HL-60/S4 treated with phorbol 12-myristate 13-acetate at 8.2 ng/mL for 4 days and 3 days (cell line): Measurements from ENCODE around the gene FERD3L.

Source experiments
- in situ Hi-C: fragments of 300-500 bp; cut with MboI; formaldehyde crosslinking; loops from 2 replicates; pipeline ENCODE4 v1.15.0; 2022; ENCODE audit warnings: low sequenced_read_pairs

The FERD3L gene

GRCh38 chr7:19117091-19117869 lies 27.9 kb downstream of the FERD3L start, which contains the start of gene TWIST1:
TWIST1 (minus strand) TSS chr7:19117636; CDS start chr7:19117321, 315 bp downstream.
- in situ Hi-C loops: no loop called here

GRCh38 chr7:19116121-19117090 lies 28.8 kb downstream of the FERD3L start:
- in situ Hi-C loops: no loop called here

- in situ Hi-C loops: no loop called here
Observed at GRCh38 chr7:19114551-19114855, 30.7 kb downstream of the FERD3L start.

- in situ Hi-C loops: no loop called here
Observed at GRCh38 chr7:19113855-19114550, 31.2 kb downstream of the FERD3L start.

- in situ Hi-C loops: no loop called here
Observed at GRCh38 chr7:19113002-19113350, 32.2 kb downstream of the FERD3L start.

GRCh38 chr7:19112274-19113001 lies 32.8 kb downstream of the FERD3L start:
- in situ Hi-C loops: no loop called here

- in situ Hi-C loops: no loop called here
Observed at GRCh38 chr7:19111474-19112273, 33.5 kb downstream of the FERD3L start.

- in situ Hi-C loops: no loop called here
Observed at GRCh38 chr7:19110776-19111175, 34.4 kb downstream of the FERD3L start.

- in situ Hi-C loops: no loop called here
Observed at GRCh38 chr7:19110026-19110730, 35.0 kb downstream of the FERD3L start.

- in situ Hi-C loops: no loop called here
Observed at GRCh38 chr7:19109000-19109946, 35.9 kb downstream of the FERD3L start.

- in situ Hi-C loops: no loop called here
Observed at GRCh38 chr7:19107356-19108146, 37.7 kb downstream of the FERD3L start.

GRCh38 chr7:19107081-19107355 lies 38.2 kb downstream of the FERD3L start:
- in situ Hi-C loops: no loop called here

GRCh38 chr7:19106241-19107080 lies 38.8 kb downstream of the FERD3L start:
- in situ Hi-C loops: no loop called here

GRCh38 chr7:19105546-19105945 lies 39.7 kb downstream of the FERD3L start:
- in situ Hi-C loops: no loop called here

GRCh38 chr7:19104811-19105210 lies 40.4 kb downstream of the FERD3L start:
- in situ Hi-C loops: no loop called here

- in situ Hi-C loops: no loop called here
Observed at GRCh38 chr7:19102884-19103283, 42.3 kb downstream of the FERD3L start.

- in situ Hi-C loops: no loop called here
Observed at GRCh38 chr7:19101909-19102308, 43.3 kb downstream of the FERD3L start.
